Tibial nerve (tissue), 4 donors: Measurements from ENCODE around the gene PRDX3.

Experiments
- CTCF ChIP-seq, 5 experiments: fragments of 200-600 bp in 3 of 5; fragments of 450-650 bp in 2 of 5; sonication (generic) in 3 of 5; IDR thresholded peaks; one replicate each; pipeline ENCODE4 v1.5.1; 2016 to 2019; ENCODE audit warnings: antibody characterized with exemption in 5 of 5, mild to moderate bottlenecking in 3 of 5, moderate library complexity in 2 of 5
- EP300 ChIP-seq, 2 donors: sonication (generic); formaldehyde crosslinking; IDR thresholded peaks; one replicate each; pipeline ENCODE4 v1.6.1; 2017; ENCODE audit warnings: antibody characterized with exemption in 2 of 2, mild to moderate bottlenecking in 1 of 2
- POLR2A ChIP-seq, 2 donors: fragments of 450-650 bp; IDR thresholded peaks; one replicate each; pipeline ENCODE4 v1.6.1; 2017; ENCODE audit warnings: antibody characterized with exemption in 2 of 2, mild to moderate bottlenecking in 2 of 2, moderate library complexity in 2 of 2

- TF ChIP-seq EP300 (IDR thresholded peaks at IDR 0.05) (no peak), CTCF (IDR thresholded peaks at IDR 0.05) (no peak), POLR2A (IDR thresholded peaks at IDR 0.05) (no peak)
Measured at GRCh38 chr10:119189811-119190282, 11.2 kb upstream of the PRDX3 start.
